Measurements from ENCODE around the gene SLC25A53.
"Not testable (repeated sequence)": the region's sequence is repeated elsewhere in the genome, so short reads cannot be mapped to it uniquely, and the experiment has no call there.

The SLC25A53 gene

DNA sequence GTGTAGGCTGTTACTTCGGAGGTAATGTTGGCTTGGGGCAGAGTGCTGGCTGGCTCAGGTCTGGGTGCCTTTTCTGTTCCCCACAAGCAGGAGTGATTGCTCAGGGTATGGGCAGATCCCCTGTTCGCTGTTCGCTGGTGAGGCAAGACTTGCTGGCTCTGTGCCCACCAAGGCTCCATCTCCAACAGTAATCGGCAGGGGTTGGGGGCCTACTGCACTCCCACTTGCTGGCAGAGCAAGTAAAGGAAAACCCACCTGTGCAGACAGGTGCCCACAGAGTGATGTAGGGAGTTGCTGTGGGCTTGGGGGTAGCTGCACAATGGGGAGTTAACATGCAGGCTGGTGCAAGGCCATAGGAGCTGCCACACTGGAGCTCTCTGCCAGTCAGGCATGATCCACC lies 72.7 kb downstream of the SLC25A53 start:
- TF ChIP-seq, protein P1, sequence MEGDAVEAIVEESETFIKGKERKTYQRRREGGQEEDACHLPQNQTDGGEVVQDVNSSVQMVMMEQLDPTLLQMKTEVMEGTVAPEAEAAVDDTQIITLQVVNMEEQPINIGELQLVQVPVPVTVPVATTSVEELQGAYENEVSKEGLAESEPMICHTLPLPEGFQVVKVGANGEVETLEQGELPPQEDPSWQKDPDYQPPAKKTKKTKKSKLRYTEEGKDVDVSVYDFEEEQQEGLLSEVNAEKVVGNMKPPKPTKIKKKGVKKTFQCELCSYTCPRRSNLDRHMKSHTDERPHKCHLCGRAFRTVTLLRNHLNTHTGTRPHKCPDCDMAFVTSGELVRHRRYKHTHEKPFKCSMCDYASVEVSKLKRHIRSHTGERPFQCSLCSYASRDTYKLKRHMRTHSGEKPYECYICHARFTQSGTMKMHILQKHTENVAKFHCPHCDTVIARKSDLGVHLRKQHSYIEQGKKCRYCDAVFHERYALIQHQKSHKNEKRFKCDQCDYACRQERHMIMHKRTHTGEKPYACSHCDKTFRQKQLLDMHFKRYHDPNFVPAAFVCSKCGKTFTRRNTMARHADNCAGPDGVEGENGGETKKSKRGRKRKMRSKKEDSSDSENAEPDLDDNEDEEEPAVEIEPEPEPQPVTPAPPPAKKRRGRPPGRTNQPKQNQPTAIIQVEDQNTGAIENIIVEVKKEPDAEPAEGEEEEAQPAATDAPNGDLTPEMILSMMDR (IDR thresholded peaks at IDR 0.05): no peak

DNA sequence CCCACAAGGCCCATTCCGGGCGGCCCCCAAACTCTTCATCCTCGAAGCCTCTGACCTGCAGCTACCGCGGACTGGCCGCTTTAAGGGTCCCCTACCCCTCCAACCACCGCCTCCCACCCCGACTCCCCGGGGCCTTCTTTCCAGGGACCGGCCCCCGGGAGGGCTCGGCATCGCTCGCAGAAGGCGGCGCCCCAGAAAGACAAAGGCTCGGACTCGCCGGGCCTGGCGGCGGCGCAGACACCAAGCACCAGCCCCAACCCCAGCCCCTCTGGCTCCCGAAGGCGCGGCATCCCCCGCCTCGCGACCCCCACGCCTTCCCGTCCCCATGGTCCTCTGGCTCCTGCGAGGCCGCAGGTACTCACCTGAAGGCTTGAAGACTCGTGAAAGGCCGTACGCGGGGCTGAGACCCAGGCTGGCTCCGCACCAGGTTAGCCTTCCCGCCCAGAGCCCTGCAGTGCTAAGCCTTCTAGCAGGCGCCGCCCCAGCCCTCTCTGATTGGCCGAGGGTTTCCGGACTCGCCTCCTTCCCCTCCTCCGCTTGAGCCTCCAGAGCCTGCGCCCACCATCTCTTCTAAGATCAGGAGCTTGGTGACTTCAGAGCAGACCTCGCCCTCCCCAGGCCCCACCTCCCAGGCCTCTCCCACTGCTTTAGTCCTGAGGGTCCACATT lies 80.9 kb downstream of the SLC25A53 start, which contains the start of gene TMSB15C:
TSS of gene TMSB15C (minus strand) at position 459 of the 668 bp plus-strand sequence.
- TF ChIP-seq, protein P1 (IDR thresholded peaks at IDR 0.05): not testable (repeated sequence)
